Measurements from ENCODE around the gene IL6ST. TPM values are rescaled to one million over a fixed set of nuclear protein-coding genes. Genes with fewer than 3 reads are reported as not detected.
"Not testable (repeated sequence)": the region's sequence is repeated elsewhere in the genome, so short reads cannot be mapped to it uniquely, and the experiment has no call there.

IL6ST gene
- total RNA-seq, 1 donor from 2014 or later: 221 TPM

- H3K27ac Mint-ChIP-seq (ENCODE audit: unreplicated experiment): no peak overlapping the region
- H3K4me3 Mint-ChIP-seq (ENCODE audit: unreplicated experiment): no peak overlapping the region
- TF ChIP-seq CTCF (IDR thresholded peaks at IDR 0.05): no peak
These were observed 34.0 kb downstream of the IL6ST start for GRCh38 chr5:55960779-55961178.

GRCh38 chr5:55959208-55959607, 35.6 kb downstream of the IL6ST start:
- no peak for TF ChIP-seq CTCF (IDR thresholded peaks at IDR 0.05)
- no peaks in the 10 kb centered on the region for H3K4me1 Mint-ChIP-seq (ENCODE audit: low read depth)
- H3K36me3 Mint-ChIP-seq (ENCODE audit: low read depth): peaks cover 26% of the 10 kb centered on the region
- H3K27ac Mint-ChIP-seq (ENCODE audit: unreplicated experiment): no peak overlapping the region
- no peak for DNase-seq (ENCODE audit: low spot score)
- H3K9me3 Mint-ChIP-seq (ENCODE audit: low read depth): no peaks in the 10 kb centered on the region
- H3K4me3 Mint-ChIP-seq (ENCODE audit: unreplicated experiment): no peak overlapping the region
- no peaks in the 10 kb centered on the region for H3K27me3 Mint-ChIP-seq (ENCODE audit: low read depth)

More at GRCh38 chr5:55960779-55961178, 34.0 kb downstream of the IL6ST start:
- H3K27me3 Mint-ChIP-seq (ENCODE audit: low read depth): no peaks in the 10 kb centered on the region
- peaks cover 7% of the 10 kb centered on the region for H3K4me1 Mint-ChIP-seq (ENCODE audit: low read depth)
- peaks cover 23% of the 10 kb centered on the region for H3K36me3 Mint-ChIP-seq (ENCODE audit: low read depth)
- no peak for DNase-seq (ENCODE audit: low spot score)
- no peaks in the 10 kb centered on the region for H3K9me3 Mint-ChIP-seq (ENCODE audit: low read depth)

GRCh38 chr5:55941154-55941553, 53.6 kb downstream of the IL6ST start:
- not testable (repeated sequence) for DNase-seq (ENCODE audit: low spot score); H3K27ac Mint-ChIP-seq (ENCODE audit: unreplicated experiment); H3K9me3 Mint-ChIP-seq (ENCODE audit: low read depth); H3K4me3 Mint-ChIP-seq (ENCODE audit: unreplicated experiment); H3K27me3 Mint-ChIP-seq (ENCODE audit: low read depth); H3K4me1 Mint-ChIP-seq (ENCODE audit: low read depth)
- peaks cover 22% of the 10 kb centered on the region for H3K36me3 Mint-ChIP-seq (ENCODE audit: low read depth)

- H3K4me3 Mint-ChIP-seq (ENCODE audit: unreplicated experiment); H3K9me3 Mint-ChIP-seq (ENCODE audit: low read depth); H3K4me1 Mint-ChIP-seq (ENCODE audit: low read depth); DNase-seq (ENCODE audit: low spot score); H3K36me3 Mint-ChIP-seq (ENCODE audit: low read depth); H3K27me3 Mint-ChIP-seq (ENCODE audit: low read depth); H3K27ac Mint-ChIP-seq (ENCODE audit: unreplicated experiment): not testable (repeated sequence)
These were observed 57.2 kb downstream of the IL6ST start for GRCh38 chr5:55937598-55937997.

GRCh38 chr5:55936100-55936693, 58.6 kb downstream of the IL6ST start:
- no peak overlapping the region for H3K27ac Mint-ChIP-seq (ENCODE audit: unreplicated experiment)
- H3K4me3 Mint-ChIP-seq (ENCODE audit: unreplicated experiment): no peak overlapping the region
- H3K4me1 Mint-ChIP-seq (ENCODE audit: low read depth): peaks cover 2% of the 10 kb centered on the region
- H3K36me3 Mint-ChIP-seq (ENCODE audit: low read depth): peaks cover 4% of the 10 kb centered on the region
- peak; percentile 98 for TF ChIP-seq CTCF (IDR thresholded peaks at IDR 0.05)
- no peaks in the 10 kb centered on the region for H3K9me3 Mint-ChIP-seq (ENCODE audit: low read depth)
- H3K27me3 Mint-ChIP-seq (ENCODE audit: low read depth): no peaks in the 10 kb centered on the region
- DNase-seq (ENCODE audit: low spot score): no peak

GRCh38 chr5:55935371-55935770, 59.4 kb downstream of the IL6ST start:
- Mint-ChIP-seq H3K9me3 (ENCODE audit: low read depth) (no peaks in the 10 kb centered on the region), H3K27me3 (ENCODE audit: low read depth) (no peaks in the 10 kb centered on the region), H3K4me3 (ENCODE audit: unreplicated experiment) (no peak overlapping the region), H3K36me3 (ENCODE audit: low read depth) (peaks cover 2% of the 10 kb centered on the region), H3K4me1 (ENCODE audit: low read depth) (peaks cover 2% of the 10 kb centered on the region), H3K27ac (ENCODE audit: unreplicated experiment) (no peak overlapping the region)
- no peak for TF ChIP-seq CTCF (IDR thresholded peaks at IDR 0.05)
- DNase-seq (ENCODE audit: low spot score): no peak

Data from chondrocyte (in vitro differentiated cells).